OCI-LY3 (cell line): ENCODE results near the gene SETDB1.

Experiments
- H2AFZ ChIP-seq: fragments of 200-600, 300-600 bp; shearing (Covaris generic); 2 replicates; pipeline ENCODE4 v1.6.0; 2014; ENCODE audit warnings: antibody characterized with exemption, low read depth, low read length
- H3K27ac ChIP-seq: fragments of 200-600, 300-600 bp; sonication (generic); 2 replicates; pipeline ENCODE4 v1.5.1; 2014; ENCODE audit warnings: mild to moderate bottlenecking, low read length, moderate library complexity, mixed read lengths
- H3K27me3 ChIP-seq: fragments of 200-600, 300-600 bp; sonication (generic); 2 replicates; pipeline ENCODE4 v1.6.1; 2014; ENCODE audit warnings: low read depth, low read length, mixed read lengths
- H3K36me3 ChIP-seq: fragments of 200-600, 300-600 bp; sonication (generic); replicated peaks from 2 replicates; pipeline ENCODE3; 2014; ENCODE audit warnings: low read depth, low read length, mixed read lengths
- H3K4me1 ChIP-seq: fragments of 300-600, 200-600 bp; sonication (generic); 2 replicates; pipeline ENCODE4 v1.6.1; 2014; ENCODE audit warnings: low read length, mixed read lengths
- H3K4me2 ChIP-seq: fragments of 200-600, 300-600 bp; sonication (generic); 2 replicates; pipeline ENCODE4 v1.6.1; 2014; ENCODE audit warnings: low read length, mixed read lengths
- H3K4me3 ChIP-seq: fragments of 300-600, 200-600 bp; sonication (generic); 2 replicates; pipeline ENCODE4 v1.5.1; 2014; ENCODE audit warnings: antibody characterized with exemption, mild to moderate bottlenecking, low read length, moderate library complexity
- H3K79me2 ChIP-seq: fragments of 300-600, 200-600 bp; shearing (Covaris generic); 2 replicates; pipeline ENCODE4 v1.6.1; 2014; ENCODE audit warnings: mild to moderate bottlenecking, low read length, mixed read lengths
- H3K9ac ChIP-seq: fragments of 300-600, 200-600 bp; shearing (Covaris generic); 2 replicates; pipeline ENCODE4 v1.6.0; 2014; ENCODE audit warnings: mild to moderate bottlenecking, low read length, moderate library complexity
- H3K9me3 ChIP-seq: fragments of 200-600, 300-600 bp; shearing (Covaris generic); 2 replicates; pipeline ENCODE4 v1.6.1; 2014; ENCODE audit warnings: low read length, mixed read lengths; ENCODE audit not compliant: insufficient read depth
- H4K20me1 ChIP-seq: fragments of 200-600, 300-600 bp; sonication (generic); 2 replicates; pipeline ENCODE4 v1.6.1; 2016; ENCODE audit warnings: low read length, mixed read lengths; ENCODE audit not compliant: insufficient read depth
- CTCF ChIP-seq: fragments of 200-600, 300-600 bp; sonication (generic); IDR thresholded peaks from 2 replicates; pipeline ENCODE4 v1.5.1; 2014; ENCODE audit warnings: antibody characterized with exemption, low read length, low read depth
- EZH2phosphoT487 ChIP-seq: fragments of 200-600 bp; shearing (Covaris generic); IDR thresholded peaks from 2 replicates; pipeline ENCODE4 v1.6.1; 2018; ENCODE audit warnings: antibody characterized with exemption, mixed run types, low read depth

The SETDB1 gene

GRCh38 chr1:150902346-150902745 is 23.8 kb upstream of the SETDB1 start:
- TF ChIP-seq CTCF (no peak), EZH2phosphoT487 (no peak)
- Histone ChIP-seq H3K9me3 (no peaks in the 10 kb centered on the region), H3K79me2 (no peaks in the 10 kb centered on the region)

GRCh38 chr1:150902751-150903150 is 23.4 kb upstream of the SETDB1 start:
- no peaks in the 10 kb centered on the region for H4K20me1 ChIP-seq
- TF ChIP-seq EZH2phosphoT487, result no peak
- TF ChIP-seq CTCF, result no peak
- no peaks in the 10 kb centered on the region for H3K36me3 ChIP-seq
- no peak overlapping the region for H3K4me2 ChIP-seq
- H3K79me2 ChIP-seq, result no peaks in the 10 kb centered on the region
- no peak overlapping the region for H3K9ac ChIP-seq
- no peaks in the 10 kb centered on the region for H3K27me3 ChIP-seq
- no peak overlapping the region for H3K27ac ChIP-seq
- H3K4me1 ChIP-seq, result no peaks in the 10 kb centered on the region
- no peak overlapping the region for H2AFZ ChIP-seq
- H3K9me3 ChIP-seq, result no peaks in the 10 kb centered on the region
- no peak overlapping the region for H3K4me3 ChIP-seq

More at GRCh38 chr1:150902346-150902745, 23.8 kb upstream of the SETDB1 start:
- no peaks in the 10 kb centered on the region for H4K20me1 ChIP-seq
- H3K9ac ChIP-seq, result no peak overlapping the region
- H3K27me3 ChIP-seq, result no peaks in the 10 kb centered on the region
- no peak overlapping the region for H3K27ac ChIP-seq
- no peaks in the 10 kb centered on the region for H3K4me1 ChIP-seq
- no peak overlapping the region for H3K4me3 ChIP-seq
- H3K36me3 ChIP-seq, result no peaks in the 10 kb centered on the region
- H2AFZ ChIP-seq, result no peak overlapping the region
- H3K4me2 ChIP-seq, result no peak overlapping the region

- no peak overlapping the region for H3K4me3 ChIP-seq
- no peaks in the 10 kb centered on the region for H3K36me3 ChIP-seq
- no peaks in the 10 kb centered on the region for H3K79me2 ChIP-seq
- no peaks in the 10 kb centered on the region for H3K4me1 ChIP-seq
- H3K9me3 ChIP-seq, result 0 out of 2 replicates have a peak, but pooled peaks cover 5% of the 10 kb centered on the region
- no peaks in the 10 kb centered on the region for H3K27me3 ChIP-seq
- no peaks in the 10 kb centered on the region for H4K20me1 ChIP-seq
- no peak overlapping the region for H2AFZ ChIP-seq
- no peak for TF ChIP-seq CTCF
- TF ChIP-seq EZH2phosphoT487, result no peak
- H3K27ac ChIP-seq, result no peak overlapping the region
- no peak overlapping the region for H3K9ac ChIP-seq
- no peak overlapping the region for H3K4me2 ChIP-seq
These were observed 20.9 kb upstream of the SETDB1 start for GRCh38 chr1:150905301-150905700.

- Histone ChIP-seq H3K4me1 (no peaks in the 10 kb centered on the region), H3K4me3 (no peak overlapping the region), H2AFZ (no peak overlapping the region), H3K9me3 (0 out of 2 replicates have a peak, but pooled peaks cover 5% of the 10 kb centered on the region), H3K36me3 (no peaks in the 10 kb centered on the region), H3K4me2 (no peak overlapping the region), H3K9ac (no peak overlapping the region), H3K27ac (no peak overlapping the region), H3K79me2 (no peaks in the 10 kb centered on the region), H3K27me3 (no peaks in the 10 kb centered on the region), H4K20me1 (no peaks in the 10 kb centered on the region)
- TF ChIP-seq CTCF (no peak), EZH2phosphoT487 (no peak)
These were observed 19.8 kb upstream of the SETDB1 start for GRCh38 chr1:150906329-150906728.
